ENCODE data around the gene HSPA5. TPM values are rescaled to one million over a fixed set of nuclear protein-coding genes. Genes with fewer than 3 reads are reported as not detected.

HSPA5 gene
- total RNA-seq, 2 donors from 2014 or later: 281 to 441 TPM

DNA sequence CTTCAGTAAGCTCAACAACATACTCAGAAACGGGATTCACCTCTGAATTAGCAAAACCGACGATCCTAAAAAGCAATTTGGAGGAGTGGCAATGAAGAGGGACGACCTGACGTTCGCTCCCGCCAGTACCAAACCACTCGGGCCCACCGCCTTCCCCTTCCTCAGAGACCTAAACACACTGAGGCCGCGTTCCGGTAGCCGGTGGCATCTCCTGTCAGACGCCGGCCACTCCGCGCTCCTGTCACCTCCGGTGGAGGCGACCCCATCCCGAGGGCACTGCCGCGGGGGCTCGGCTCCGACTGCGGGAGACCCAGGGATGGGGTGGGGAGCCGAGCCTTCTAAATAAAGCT lies 52.2 kb downstream of the HSPA5 start:
- Histone ChIP-seq H3K9me3 (no peaks in the 10 kb centered on the region), H3K36me3 (no peaks in the 10 kb centered on the region), H3K4me3 (peak overlapping the region; percentile 98), H3K27ac (peak overlapping the region; percentile 81), H3K27me3 (no peaks in the 10 kb centered on the region), H3K9ac (ENCODE audit: low read depth in 2 of 2, low read length in 2 of 2) (peak overlapping the region; percentile 90 to 99), H3K4me1 (peaks cover 9% of the 10 kb centered on the region)
- intact Hi-C loops (cut with DNase I): no loop called here
- DNase-seq: peak; percentile 41
- TF ChIP-seq, protein P1, sequence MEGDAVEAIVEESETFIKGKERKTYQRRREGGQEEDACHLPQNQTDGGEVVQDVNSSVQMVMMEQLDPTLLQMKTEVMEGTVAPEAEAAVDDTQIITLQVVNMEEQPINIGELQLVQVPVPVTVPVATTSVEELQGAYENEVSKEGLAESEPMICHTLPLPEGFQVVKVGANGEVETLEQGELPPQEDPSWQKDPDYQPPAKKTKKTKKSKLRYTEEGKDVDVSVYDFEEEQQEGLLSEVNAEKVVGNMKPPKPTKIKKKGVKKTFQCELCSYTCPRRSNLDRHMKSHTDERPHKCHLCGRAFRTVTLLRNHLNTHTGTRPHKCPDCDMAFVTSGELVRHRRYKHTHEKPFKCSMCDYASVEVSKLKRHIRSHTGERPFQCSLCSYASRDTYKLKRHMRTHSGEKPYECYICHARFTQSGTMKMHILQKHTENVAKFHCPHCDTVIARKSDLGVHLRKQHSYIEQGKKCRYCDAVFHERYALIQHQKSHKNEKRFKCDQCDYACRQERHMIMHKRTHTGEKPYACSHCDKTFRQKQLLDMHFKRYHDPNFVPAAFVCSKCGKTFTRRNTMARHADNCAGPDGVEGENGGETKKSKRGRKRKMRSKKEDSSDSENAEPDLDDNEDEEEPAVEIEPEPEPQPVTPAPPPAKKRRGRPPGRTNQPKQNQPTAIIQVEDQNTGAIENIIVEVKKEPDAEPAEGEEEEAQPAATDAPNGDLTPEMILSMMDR (IDR thresholded peaks at IDR 0.05): no peak

Other genes with a start within 250 kb of the HSPA5 start
- 1 to 10 TPM; 6.7 to 8.3 TPM for gene SCAI, start 97.8 kb downstream of the HSPA5 start, total RNA-seq
- gene PPP6C, start 51.5 kb downstream of the HSPA5 start, total RNA-seq: 10 to 100 TPM; 48.2 to 54.7 TPM
- gene RABEPK, start 40.8 kb downstream of the HSPA5 start, total RNA-seq: 10 to 100 TPM in 1 of 2 donors, 1 to 10 TPM in 1; 8.0 to 17.2 TPM
- 10 to 100 TPM; 38.9 to 42.0 TPM for gene GAPVD1, start 20.5 kb upstream of the HSPA5 start, total RNA-seq

Data from colonic mucosa (tissue), 4 donors.